HepG2 (cell line): ENCODE results near the gene AK9. TPM values are rescaled to one million over a fixed set of nuclear protein-coding genes. Genes with fewer than 3 reads are reported as not detected.

Experiments
- ATAC-seq: fragments of 200-7000 bp; cut with Tn5 transposase; 3 replicates; pipeline ENCODE4 v1.9.1; 2020; ENCODE audit warnings: mild to moderate bottlenecking, moderate library complexity
- BruUV-seq: library from RNA; stranded (reverse); fragments of 400-500 nt; replicated peaks from 2 replicates; lab custom pipeline; 2021; lab: Mats Ljungman, UMichigan
- CTCF ChIA-PET: fragments of 300-600 bp; formaldehyde crosslinking; extraction: SDS; loops from one replicate; lab custom pipeline; 2021; ENCODE audit warnings: low total read pairs, inconsistent platforms, low intra/inter-chr PET ratio; lab: Yijun Ruan, JAX
- POLR2A ChIA-PET: fragments of 350-600 bp; sonication (Branson Sonifier 250); formaldehyde crosslinking; loops from one replicate; lab custom pipeline; 2020; ENCODE audit warnings: antibody characterized with exemption, inconsistent platforms; lab: Yijun Ruan, JAX
- DNase-seq: peaks from one replicate; pipeline ENCODE4 v3.0.0-alpha.2; 2015; ENCODE audit warnings: low spot score
- FAIRE-seq: peaks from 3 replicates; lab custom pipeline; 2011; peaks lifted over from hg19 to GRCh38; lab: Jason Lieb, UNC
- H2AFZ ChIP-seq: one replicate; pipeline ENCODE4 v1.6.1; 2011; ENCODE audit warnings: low read length, inconsistent platforms
- H3K27ac ChIP-seq: fragments of 300-600 bp; 3 replicates; pipeline ENCODE4 v1.8.0; 2011; ENCODE audit warnings: mixed run types, mild to moderate bottlenecking, mixed read lengths, low read length, inconsistent platforms; ENCODE audit not compliant: insufficient read depth; ENCODE audit errors: extremely low read length
- H3K27me3 ChIP-seq, 2 experiments: fragments of 200-600 bp in 1 of 2; 2 replicates in 1 of 2; 3 replicates in 1 of 2; pipeline versions ENCODE4 v1.6.0 to v1.8.0; 2011; ENCODE audit warnings: low read length in 2 of 2, mild to moderate bottlenecking in 2 of 2, moderate library complexity in 2 of 2, inconsistent platforms in 1 of 2; ENCODE audit not compliant: insufficient read depth in 2 of 2, control insufficient read depth in 1 of 2
- H3K36me3 ChIP-seq, 2 experiments: fragments of 200-600 bp in 1 of 2; replicated peaks in 1 of 2; 2 replicates in 1 of 2; 3 replicates in 1 of 2; pipeline versions ENCODE4 v1.5.1 to v1.8.0; 2011; ENCODE audit warnings: low read length in 2 of 2, inconsistent platforms in 1 of 2; ENCODE audit not compliant: insufficient read depth in 2 of 2, control insufficient read depth in 1 of 2
- H3K4me1 ChIP-seq: 2 replicates; pipeline ENCODE4 v1.5.1; 2012; ENCODE audit warnings: low read length, inconsistent platforms; ENCODE audit not compliant: insufficient read depth
- H3K4me2 ChIP-seq: 2 replicates; pipeline ENCODE4 v1.6.0; 2011; ENCODE audit warnings: low read depth, low read length, inconsistent platforms
- H3K4me3 ChIP-seq, 3 experiments: fragments of 200-600 bp in 1 of 3; sonication (generic), shearing (Covaris generic) in 1 of 3; replicated peaks in 1 of 3; 2 replicates each; pipeline ENCODE4 v1.5.1; 2011 to 2016; ENCODE audit warnings: low read length in 3 of 3, inconsistent platforms in 2 of 3, low read depth in 2 of 3, mild to moderate bottlenecking in 2 of 3, control low read depth in 1 of 3, mixed read lengths in 1 of 3; ENCODE audit not compliant: insufficient read depth in 1 of 3
- H3K79me2 ChIP-seq: one replicate; pipeline ENCODE4 v1.6.1; 2011; ENCODE audit warnings: low read length, inconsistent platforms; ENCODE audit not compliant: insufficient read depth
- H3K9ac ChIP-seq: 2 replicates; pipeline ENCODE4 v1.6.0; 2011; ENCODE audit warnings: mild to moderate bottlenecking, low read depth, low read length, inconsistent platforms; ENCODE audit not compliant: insufficient read depth
- H3K9me3 ChIP-seq: 2 replicates; pipeline ENCODE4 v1.5.1; 2012; ENCODE audit warnings: mild to moderate bottlenecking, low read length
- H4K20me1 ChIP-seq: 2 replicates; pipeline ENCODE4 v1.6.0; 2011; ENCODE audit warnings: inconsistent platforms, mild to moderate bottlenecking, low read length, moderate library complexity; ENCODE audit not compliant: insufficient read depth
- ARID3A ChIP-seq: IDR thresholded peaks from 2 replicates; pipeline ENCODE4 v1.6.1; 2012; ENCODE audit warnings: low read depth, low read length, improper control_type of control experiment
- FLYWCH1 ChIP-seq: sonication (generic); formaldehyde crosslinking; IDR thresholded peaks from 2 replicates; pipeline ENCODE4 v1.8.1; 2023; ENCODE audit warnings: mild to moderate bottlenecking, missing genetic modification reagents
- GATAD2A ChIP-seq: IDR thresholded peaks from 2 replicates; pipeline ENCODE4 v1.6.1; 2016
- HNF4A ChIP-seq: sonication (generic); formaldehyde crosslinking; IDR thresholded peaks from 2 replicates; pipeline ENCODE4 v1.4.0; 2020; ENCODE audit warnings: missing genetic modification reagents
- HNF4G ChIP-seq, 2 experiments: sonication (generic) in 1 of 2; formaldehyde crosslinking in 1 of 2; IDR thresholded peaks; 2 replicates each; pipeline versions ENCODE4 v1.4.0 to v1.6.1; 2011 to 2020; ENCODE audit warnings: borderline replicate concordance in 2 of 2, low read depth in 2 of 2, mild to moderate bottlenecking in 2 of 2, low read length in 1 of 2, missing genetic modification reagents in 1 of 2, moderate library complexity in 1 of 2
- MIER3 ChIP-seq: IDR thresholded peaks from 2 replicates; pipeline ENCODE4 v1.6.1; 2016; ENCODE audit warnings: missing compliant biosample characterization, borderline replicate concordance
- MXI1 ChIP-seq: IDR thresholded peaks from 3 replicates; pipeline ENCODE4 v1.6.1; 2012; ENCODE audit warnings: low read depth, low read length, inconsistent platforms, borderline replicate concordance
- PHF5A ChIP-seq: IDR thresholded peaks from one replicate; pipeline ENCODE4 v1.6.1; 2018; ENCODE audit warnings: low read depth, missing genetic modification reagents; ENCODE audit not compliant: unreplicated experiment
- POLR2AphosphoS5 ChIP-seq: IDR thresholded peaks from 2 replicates; pipeline ENCODE4 v1.6.1; 2012; ENCODE audit warnings: low read depth, low read length
- PRMT3 ChIP-seq: sonication (generic); formaldehyde crosslinking; IDR thresholded peaks from 2 replicates; pipeline ENCODE4 v1.8.1; 2022; ENCODE audit warnings: low read depth, mild to moderate bottlenecking, moderate library complexity, missing genetic modification reagents, borderline replicate concordance
- RXRB ChIP-seq: IDR thresholded peaks from 2 replicates; pipeline ENCODE4 v1.6.1; 2016; ENCODE audit warnings: borderline replicate concordance, missing genetic modification reagents, missing compliant biosample characterization
- TRIM22 ChIP-seq: fragments of 450-650 bp; IDR thresholded peaks from 2 replicates; pipeline ENCODE4 v1.6.1; 2017
- ZBTB7A ChIP-seq: sonication (generic); formaldehyde crosslinking; IDR thresholded peaks from 2 replicates; pipeline ENCODE4 v1.8.0; 2022; ENCODE audit warnings: mild to moderate bottlenecking, missing genetic modification reagents
- ZNF354B ChIP-seq: sonication (generic); formaldehyde crosslinking; IDR thresholded peaks from 2 replicates; pipeline ENCODE4 v1.8.0; 2022; ENCODE audit warnings: mild to moderate bottlenecking, missing genetic modification reagents
- WGBS: methylation state at CpG from one replicate; pipeline ENCODE4 v1.1.6; 2017; ENCODE audit warnings: low lambda C conversion rate; 5-methylcytosine and 5-hydroxymethylcytosine counted together
- in situ Hi-C: cut with HindIII; loops from 2 replicates; pipeline ENCODE4 v1.10.0; 2017; ENCODE audit warnings: low pct_unique_long_range_greater_than_20kb; ENCODE audit not compliant: extremely low pct_ligation_motif_present
- intact Hi-C: fragments of 100-400 bp; cut with micrococcal nuclease; formaldehyde crosslinking; loops from one replicate; pipeline ENCODE4 v1.10.0; 2022; ENCODE audit not compliant: unreplicated experiment
- polyA plus RNA-seq, 8 experiments: library from polyadenylated mRNA; depleted of rRNA in 3 of 8; stranded (reverse) in 7 of 8; unstranded in 1 of 8; fragments of >200 nt; fragmentation: Illumina TruSeq in 4 of 8; extraction: Trizol in 4 of 8; gene quantifications; 2 replicates each; pipeline versions ENCODE4 v1.2.1 to v1.2.3, GENCODE V29; 2011 to 2016; ENCODE audit warnings: low read depth in 4 of 8, missing spikeins in 1 of 8, mixed read lengths in 1 of 8; ENCODE audit not compliant: insufficient read depth in 1 of 8
- total RNA-seq, 5 experiments: library from RNA; depleted of rRNA; stranded (reverse); fragments of >200 nt; fragmentation: Illumina TruSeq; extraction: Trizol; gene quantifications; 2 replicates each; pipeline ENCODE4 v1.2.3, GENCODE V29; 2016; ENCODE audit warnings: low read depth in 1 of 5
- TF ChIP-seq, protein P1 (sequence below): sonication (generic); formaldehyde crosslinking; IDR thresholded peaks from 2 replicates; pipeline ENCODE4 v1.4.0; 2020; ENCODE audit warnings: mild to moderate bottlenecking, missing genetic modification reagents
- TF ChIP-seq, protein P2 (sequence below): sonication (generic); formaldehyde crosslinking; IDR thresholded peaks from 2 replicates; pipeline ENCODE4 v1.5.0; 2020; ENCODE audit warnings: mild to moderate bottlenecking, missing genetic modification reagents, moderate library complexity

Gene AK9
- total and polyA plus RNA-seq, 2 of the 13 experiments (the other 11 are each of a cell fraction or from before 2014, with no cell fraction given), result 3.2 to 4.8 TPM

- FAIRE-seq, result no peak
- BruUV-seq, result no TSS peak
- Histone ChIP-seq H3K36me3 (no peaks in the 10 kb centered on the region), H3K4me3 (no peak overlapping the region), H3K9me3 (no peaks in the 10 kb centered on the region), H3K79me2 (no peaks in the 10 kb centered on the region), H3K9ac (no peak overlapping the region), H4K20me1 (no peaks in the 10 kb centered on the region), H3K27ac (no peak overlapping the region), H3K4me1 (no peaks in the 10 kb centered on the region), H3K4me2 (no peak overlapping the region), H2AFZ (no peak overlapping the region), H3K27me3 (peaks cover 0 to 7% of the 10 kb centered on the region in 2 experiments; a peak in 1 of 5 replicates)
- in situ Hi-C loops (no loop called here), intact Hi-C loops (no loop called here)
- CTCF ChIA-PET, result no interaction called here
- no peak for ATAC-seq
- 3% methylated on average over 2 of the region's 2 CpGs for WGBS
- POLR2A ChIA-PET, result no interaction called here
- no peak for DNase-seq
- TF ChIP-seq GATAD2A (CRISPR knock-in tag) (no peak), ZNF354B (CRISPR knock-in tag) (no peak), MIER3 (no peak), HNF4A (no peak), RXRB (CRISPR knock-in tag) (no peak), POLR2AphosphoS5 (no peak), ZBTB7A (no peak), TRIM22 (no peak), MXI1 (no peak), HNF4G (IDR thresholded peaks at IDR 0.05; ENCODE audit: borderline replicate concordance, low read depth, low read length) (no peak), HNF4G (CRISPR knock-in tag; IDR thresholded peaks at IDR 0.05; ENCODE audit: borderline replicate concordance, low read depth) (no peak), ARID3A (no peak), PRMT3 (CRISPR knock-in tag) (no peak), PHF5A (CRISPR knock-in tag) (no peak), FLYWCH1 (CRISPR knock-in tag) (no peak)
- TF ChIP-seq, protein P1, sequence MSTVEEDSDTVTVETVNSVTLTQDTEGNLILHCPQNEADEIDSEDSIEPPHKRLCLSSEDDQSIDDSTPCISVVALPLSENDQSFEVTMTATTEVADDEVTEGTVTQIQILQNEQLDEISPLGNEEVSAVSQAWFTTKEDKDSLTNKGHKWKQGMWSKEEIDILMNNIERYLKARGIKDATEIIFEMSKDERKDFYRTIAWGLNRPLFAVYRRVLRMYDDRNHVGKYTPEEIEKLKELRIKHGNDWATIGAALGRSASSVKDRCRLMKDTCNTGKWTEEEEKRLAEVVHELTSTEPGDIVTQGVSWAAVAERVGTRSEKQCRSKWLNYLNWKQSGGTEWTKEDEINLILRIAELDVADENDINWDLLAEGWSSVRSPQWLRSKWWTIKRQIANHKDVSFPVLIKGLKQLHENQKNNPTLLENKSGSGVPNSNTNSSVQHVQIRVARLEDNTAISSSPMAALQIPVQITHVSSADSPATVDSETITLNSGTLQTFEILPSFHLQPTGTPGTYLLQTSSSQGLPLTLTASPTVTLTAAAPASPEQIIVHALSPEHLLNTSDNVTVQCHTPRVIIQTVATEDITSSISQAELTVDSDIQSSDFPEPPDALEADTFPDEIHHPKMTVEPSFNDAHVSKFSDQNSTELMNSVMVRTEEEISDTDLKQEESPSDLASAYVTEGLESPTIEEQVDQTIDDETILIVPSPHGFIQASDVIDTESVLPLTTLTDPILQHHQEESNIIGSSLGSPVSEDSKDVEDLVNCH, result no peak
- TF ChIP-seq, protein P2, sequence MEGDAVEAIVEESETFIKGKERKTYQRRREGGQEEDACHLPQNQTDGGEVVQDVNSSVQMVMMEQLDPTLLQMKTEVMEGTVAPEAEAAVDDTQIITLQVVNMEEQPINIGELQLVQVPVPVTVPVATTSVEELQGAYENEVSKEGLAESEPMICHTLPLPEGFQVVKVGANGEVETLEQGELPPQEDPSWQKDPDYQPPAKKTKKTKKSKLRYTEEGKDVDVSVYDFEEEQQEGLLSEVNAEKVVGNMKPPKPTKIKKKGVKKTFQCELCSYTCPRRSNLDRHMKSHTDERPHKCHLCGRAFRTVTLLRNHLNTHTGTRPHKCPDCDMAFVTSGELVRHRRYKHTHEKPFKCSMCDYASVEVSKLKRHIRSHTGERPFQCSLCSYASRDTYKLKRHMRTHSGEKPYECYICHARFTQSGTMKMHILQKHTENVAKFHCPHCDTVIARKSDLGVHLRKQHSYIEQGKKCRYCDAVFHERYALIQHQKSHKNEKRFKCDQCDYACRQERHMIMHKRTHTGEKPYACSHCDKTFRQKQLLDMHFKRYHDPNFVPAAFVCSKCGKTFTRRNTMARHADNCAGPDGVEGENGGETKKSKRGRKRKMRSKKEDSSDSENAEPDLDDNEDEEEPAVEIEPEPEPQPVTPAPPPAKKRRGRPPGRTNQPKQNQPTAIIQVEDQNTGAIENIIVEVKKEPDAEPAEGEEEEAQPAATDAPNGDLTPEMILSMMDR (CRISPR knock-in tag), result no peak
Observed at GRCh38 chr6:109512271-109512817, 178.7 kb downstream of the AK9 start.
